Activated gamma-delta T cell treated with anti-CD3 and anti-CD28 coated beads, Interleukin-2, amount 50 U/mL, for 16 hours (primary cell): ENCODE results near the gene CSNK1E.
A peak's percentile ranks its signal among the peaks of the same experiment; 100 is the strongest.

Source experiments
- DNase-seq: peaks from one replicate; pipeline ENCODE4 v3.0.0-alpha.2; 2020; ENCODE audit warnings: low read depth

CSNK1E gene

GRCh38 chr22:38273135-38273826 lies 44.0 kb downstream of the CSNK1E start:
- DNase-seq: no peak

DNA sequence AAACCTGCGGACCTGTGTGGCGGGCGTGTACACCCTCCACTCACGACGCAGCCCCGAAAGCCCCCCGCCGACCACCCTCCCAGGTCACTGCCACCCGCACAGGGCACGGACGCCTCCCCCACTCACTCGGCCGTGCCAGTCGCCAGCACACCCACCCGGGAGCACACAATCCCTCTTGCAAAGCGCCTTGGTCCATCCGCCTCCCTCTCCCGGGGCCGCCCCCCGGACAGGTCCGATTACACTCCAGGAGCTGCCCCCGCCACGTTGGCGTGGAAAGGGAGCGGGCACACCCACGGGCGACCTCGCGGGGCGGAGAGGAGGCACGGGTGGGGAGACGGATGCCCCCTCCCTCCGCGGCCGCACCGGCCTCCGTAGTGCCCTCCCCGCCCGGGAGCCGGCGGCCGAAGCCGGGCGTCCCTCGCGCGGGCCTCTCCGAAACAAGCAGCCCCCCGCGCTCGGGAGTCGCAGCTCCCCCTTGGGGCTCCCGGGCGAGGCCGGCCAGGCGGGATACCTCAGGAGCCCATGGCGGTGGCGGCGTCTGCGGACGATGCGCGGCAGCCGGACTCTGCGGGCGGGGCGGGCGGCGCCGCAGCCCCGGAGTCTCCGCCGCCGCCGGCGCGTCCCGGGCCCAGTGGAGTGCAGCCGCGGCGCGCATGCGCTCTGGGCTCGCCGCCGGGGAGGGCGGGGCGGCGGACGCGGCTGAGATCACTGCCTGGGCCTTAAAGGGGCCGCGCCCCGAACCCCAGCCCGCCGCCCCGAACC lies 44.7 kb downstream of the CSNK1E start, which contains the start of gene TMEM184B:
Gene TMEM184B, minus strand, starts transcription at position 638 of the 762 bp plus-strand sequence. CDS start 25,049 bp downstream, outside the sequence.
- peak; percentile 66 for DNase-seq

GRCh38 chr22:38271927-38272372 lies 45.3 kb downstream of the CSNK1E start:
- no peak for DNase-seq

DNA sequence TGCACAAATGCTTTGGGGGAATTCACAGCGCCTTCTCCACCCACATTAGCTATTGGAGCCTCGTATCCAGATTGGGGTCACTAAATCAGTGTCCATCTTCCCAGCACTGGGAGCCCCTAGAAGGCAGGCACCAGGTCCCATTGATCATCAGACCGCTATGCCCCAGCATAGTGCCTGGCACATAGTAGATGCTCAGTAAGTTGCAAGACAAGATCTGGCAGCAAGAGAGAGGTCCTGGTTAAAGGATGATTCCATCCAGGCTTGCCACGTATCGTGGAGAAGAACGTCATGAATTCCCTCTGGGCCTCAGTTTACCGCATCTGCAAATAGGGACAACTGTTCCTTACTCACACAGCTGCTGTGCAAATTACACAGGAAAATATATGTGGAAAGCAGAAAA lies 46.1 kb downstream of the CSNK1E start:
- DNase-seq: no peak

DNA sequence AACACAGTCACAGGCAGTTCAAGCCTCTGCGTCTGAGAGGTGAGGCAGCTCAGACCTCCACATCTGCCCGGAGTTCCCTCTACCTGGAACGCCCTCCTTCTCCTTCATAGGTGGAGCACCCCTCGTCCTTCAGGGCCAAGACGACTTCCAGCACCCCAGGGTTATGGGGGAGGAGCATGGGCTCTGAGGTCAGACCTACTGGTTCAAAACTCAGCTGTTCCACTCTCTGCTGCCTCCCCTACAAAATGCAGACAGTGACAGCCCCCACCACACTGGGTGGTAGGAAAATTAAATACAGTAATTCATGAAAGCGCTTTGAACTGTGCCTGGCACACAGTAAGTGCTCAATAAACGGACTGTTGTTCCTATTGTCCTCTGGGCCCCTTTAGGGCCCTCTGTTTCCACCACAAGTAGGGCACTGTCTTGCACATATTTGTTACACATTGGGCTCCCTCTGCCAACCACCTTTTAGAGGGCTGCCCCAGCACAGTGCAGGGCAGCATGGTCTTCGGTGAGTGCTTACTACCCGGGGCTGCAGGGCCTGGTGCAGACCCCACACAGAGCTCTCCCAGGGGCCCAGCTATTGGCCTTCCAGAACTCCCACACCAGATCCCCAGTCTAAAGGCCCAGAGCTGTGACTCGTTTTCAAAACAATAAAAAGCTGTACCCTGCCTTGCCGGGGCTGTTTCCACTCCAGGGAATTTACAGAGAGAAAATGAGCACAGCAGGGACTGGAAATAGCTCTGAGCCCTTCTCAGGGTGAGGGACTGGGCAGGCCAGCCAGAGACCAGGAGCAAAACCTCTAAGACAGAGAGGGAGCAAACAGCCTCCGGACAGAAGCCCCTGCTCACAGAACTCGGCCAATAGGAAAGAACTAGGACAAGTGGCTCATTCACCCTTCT lies 46.9 kb downstream of the CSNK1E start:
- DNase-seq: no peak

- DNase-seq: no peak
These were observed 47.8 kb downstream of the CSNK1E start for GRCh38 chr22:38269466-38269865.

DNA sequence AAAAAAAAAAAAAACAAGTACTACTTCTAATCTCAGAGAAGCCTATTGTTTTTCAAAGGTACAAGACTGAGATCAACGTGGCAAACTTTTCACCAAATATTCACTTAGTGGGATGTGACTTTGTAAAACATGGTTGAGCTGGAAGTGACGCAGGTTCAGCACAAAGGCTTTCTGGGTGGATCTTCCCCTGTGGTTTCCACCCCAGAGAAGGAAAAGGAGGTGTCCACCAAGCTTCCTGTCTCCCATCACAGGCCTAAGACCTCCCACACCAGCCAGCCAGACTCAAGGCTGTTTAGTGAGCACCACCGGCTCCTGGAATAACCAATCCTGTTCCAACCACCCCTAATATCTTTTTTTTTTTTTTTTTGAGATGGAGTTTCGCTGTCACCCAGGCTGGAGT lies 50.1 kb downstream of the CSNK1E start:
- DNase-seq: peak; percentile 31

DNA sequence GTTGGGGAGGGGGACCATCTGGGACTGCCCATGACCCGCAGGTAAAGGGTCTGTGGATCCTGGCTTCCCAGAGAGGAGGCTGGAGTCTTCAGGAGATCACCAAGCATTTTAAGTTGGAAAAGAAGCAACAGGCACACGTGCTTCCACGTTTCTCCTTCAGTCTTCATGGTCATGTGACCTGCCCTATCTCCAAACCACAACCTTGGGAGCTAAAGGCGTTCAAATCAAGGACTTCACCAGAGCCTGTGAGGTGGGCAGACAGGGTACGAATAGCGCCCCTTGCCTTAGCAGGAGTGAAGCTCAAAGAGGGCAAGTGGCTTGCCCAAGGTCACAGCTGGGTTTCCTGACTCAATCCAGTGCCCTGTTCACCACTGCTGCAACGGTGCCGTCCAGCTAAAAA lies 51.1 kb downstream of the CSNK1E start:
- no peak for DNase-seq

GRCh38 chr22:38264322-38264843 lies 52.9 kb downstream of the CSNK1E start:
- DNase-seq: no peak

DNA sequence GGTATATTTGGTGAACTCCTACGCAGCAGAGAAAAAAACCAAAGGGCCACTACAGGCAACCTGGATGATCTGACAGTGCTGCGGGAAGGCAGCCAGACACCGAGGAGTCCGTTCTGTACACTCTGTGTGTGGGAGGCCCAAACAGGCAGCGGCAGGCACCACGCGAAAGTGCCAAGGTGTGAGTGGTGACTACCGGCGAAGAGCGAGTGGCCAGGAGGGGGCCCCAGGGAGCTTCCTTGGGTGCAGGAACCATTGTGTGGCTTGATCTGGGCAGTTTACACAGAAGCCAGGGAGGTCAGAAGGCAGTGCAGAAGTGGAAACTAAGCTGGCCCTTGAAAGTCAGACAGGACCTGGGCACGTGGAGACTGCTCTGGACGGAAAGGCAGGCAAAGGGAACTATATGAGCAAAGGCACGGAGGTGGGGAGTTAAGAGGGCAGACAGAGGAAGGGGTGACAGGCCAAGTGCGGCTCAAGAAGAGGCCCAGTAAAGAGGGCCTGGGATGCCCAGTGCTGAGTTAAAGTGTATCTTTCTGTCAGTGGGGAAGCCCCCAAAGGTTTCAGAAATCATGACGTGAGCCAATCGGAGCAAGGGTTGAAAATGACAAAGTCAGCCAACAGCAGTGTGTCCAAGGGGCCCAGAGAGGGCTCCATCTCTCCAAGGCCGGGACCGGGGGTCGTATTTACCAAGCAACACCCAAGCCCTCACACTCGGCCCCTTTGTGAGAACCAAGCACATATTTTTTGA lies 55.0 kb downstream of the CSNK1E start:
- no peak for DNase-seq

DNA sequence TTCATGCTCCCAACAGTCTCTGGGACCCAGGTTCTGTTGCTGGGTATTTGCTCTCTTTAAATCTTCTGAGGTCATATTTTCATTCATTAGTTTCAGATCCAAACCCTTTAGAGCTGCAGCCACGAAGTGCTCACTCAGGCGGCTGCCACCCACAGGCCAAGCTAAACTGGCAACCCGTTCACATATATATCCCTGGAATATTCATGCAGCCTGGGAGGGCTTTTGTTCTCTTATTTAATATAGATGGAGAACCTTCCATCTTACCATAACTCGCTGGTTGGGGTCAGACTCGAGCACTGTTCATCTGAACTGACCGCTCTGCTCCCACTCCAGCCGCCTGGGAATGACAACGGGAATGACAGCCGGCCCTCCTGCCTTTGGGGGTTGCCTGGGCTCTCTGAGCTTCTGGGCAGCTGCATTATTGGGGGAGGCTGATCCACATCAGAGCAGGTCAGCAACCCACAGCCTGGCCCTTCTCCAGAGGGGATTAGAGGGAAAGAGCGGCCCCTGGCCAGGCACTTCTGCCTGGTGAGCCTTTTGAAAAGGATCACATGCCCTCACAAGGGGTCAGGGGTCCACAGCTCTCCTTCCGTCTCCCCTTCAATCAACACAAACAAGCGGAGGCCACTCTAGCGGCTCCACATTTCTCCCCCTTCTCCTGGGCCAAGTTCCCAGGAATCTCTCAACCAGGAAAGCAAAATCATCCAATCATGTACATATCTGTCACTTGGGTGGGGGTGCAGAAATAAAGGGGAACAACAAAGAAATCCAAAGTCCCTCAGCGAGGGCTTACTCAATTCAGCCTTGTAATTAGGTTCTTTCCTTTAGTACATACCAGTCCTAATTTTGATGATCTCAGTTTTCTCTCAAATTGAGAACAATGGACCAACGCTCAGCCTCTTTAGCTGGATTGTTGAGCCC lies 56.2 kb downstream of the CSNK1E start:
- DNase-seq: no peak

- DNase-seq: no peak
These were observed 57.9 kb downstream of the CSNK1E start for GRCh38 chr22:38259370-38259769.

DNA sequence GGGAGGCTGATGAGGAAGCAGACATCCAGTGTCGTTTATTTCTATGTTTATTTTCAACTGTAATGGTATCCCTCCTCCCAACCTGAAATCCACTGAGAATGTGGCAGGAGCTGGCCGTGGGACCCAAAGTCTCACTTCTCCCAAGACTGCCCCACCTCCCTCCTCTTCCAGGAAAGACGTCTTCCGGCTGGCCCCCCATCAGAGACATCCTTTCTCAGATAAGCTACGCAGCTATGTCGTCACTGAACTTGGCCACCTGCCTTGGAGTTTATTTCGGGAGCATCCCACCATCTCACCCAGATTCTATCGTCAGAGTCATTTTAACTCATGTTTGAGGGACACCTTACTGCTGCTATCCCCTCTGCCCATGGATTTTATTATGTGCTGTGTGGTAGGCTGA lies 58.3 kb downstream of the CSNK1E start:
- no peak for DNase-seq

- no peak for DNase-seq
These were observed 59.5 kb downstream of the CSNK1E start for GRCh38 chr22:38257650-38258250.

- DNase-seq: no peak
These were observed 60.1 kb downstream of the CSNK1E start for GRCh38 chr22:38257181-38257580.

GRCh38 chr22:38255697-38256096 lies 61.5 kb downstream of the CSNK1E start:
- DNase-seq: no peak

GRCh38 chr22:38251341-38251692 lies 65.9 kb downstream of the CSNK1E start:
- no peak for DNase-seq

DNA sequence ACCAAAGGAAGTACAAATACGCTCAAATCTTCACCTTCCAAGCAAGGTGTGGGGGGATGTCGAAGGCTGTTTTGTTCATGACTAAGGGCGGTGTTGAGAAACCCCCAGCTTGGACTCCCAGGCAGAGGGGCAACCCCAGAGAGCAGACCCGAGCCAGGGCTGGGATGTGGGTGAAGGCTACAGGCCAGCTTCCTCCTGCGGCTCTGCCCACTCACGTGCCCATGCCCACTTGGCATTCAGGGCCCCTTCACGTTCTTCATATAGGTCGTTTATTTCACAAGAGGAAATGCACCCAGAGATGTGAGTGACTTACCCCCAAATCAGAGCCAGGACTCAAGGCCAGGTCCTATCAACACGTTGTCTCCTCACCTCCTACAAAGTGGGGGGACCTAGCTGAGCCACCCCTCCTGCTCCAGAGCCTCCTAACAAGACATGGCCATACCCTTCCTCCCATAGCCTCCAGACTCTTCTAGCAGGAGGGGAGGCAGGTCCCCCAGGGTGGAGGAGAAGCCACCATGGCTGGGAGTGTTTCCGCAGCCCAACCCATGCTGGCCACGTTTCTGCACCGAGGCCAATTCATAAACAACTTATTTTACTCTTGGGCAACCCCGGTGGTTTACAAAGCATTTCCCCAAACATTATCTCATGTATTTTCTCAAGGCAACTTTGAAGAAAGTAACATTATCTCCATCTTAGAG lies 66.4 kb downstream of the CSNK1E start:
- no peak for DNase-seq
